GM06990 (cell line): ENCODE results near the gene POGZ.

Experiments
- DNase-seq: peaks from one replicate; pipeline ENCODE4 v3.0.0-alpha.2; 2011; ENCODE audit not compliant: insufficient read length; ENCODE audit errors: extremely low read depth
- H3K27me3 ChIP-seq: replicated peaks from 2 replicates; pipeline ENCODE4 v1.6.0; 2011; ENCODE audit warnings: low read length; ENCODE audit not compliant: control insufficient read depth, insufficient read depth
- H3K36me3 ChIP-seq: 2 replicates; pipeline ENCODE4 v1.5.1; 2011; ENCODE audit warnings: low read length; ENCODE audit not compliant: control insufficient read depth, insufficient read depth
- H3K4me3 ChIP-seq: replicated peaks from 2 replicates; pipeline ENCODE4 v1.5.1; 2011; ENCODE audit warnings: low read depth, mild to moderate bottlenecking, control low read depth, low read length
- CTCF ChIP-seq: IDR thresholded peaks from 2 replicates; pipeline ENCODE4 v1.5.1; 2011; ENCODE audit warnings: low read length, control low read depth, mild to moderate bottlenecking, inconsistent platforms; ENCODE audit not compliant: insufficient read depth, poor library complexity, severe bottlenecking

POGZ gene

DNA sequence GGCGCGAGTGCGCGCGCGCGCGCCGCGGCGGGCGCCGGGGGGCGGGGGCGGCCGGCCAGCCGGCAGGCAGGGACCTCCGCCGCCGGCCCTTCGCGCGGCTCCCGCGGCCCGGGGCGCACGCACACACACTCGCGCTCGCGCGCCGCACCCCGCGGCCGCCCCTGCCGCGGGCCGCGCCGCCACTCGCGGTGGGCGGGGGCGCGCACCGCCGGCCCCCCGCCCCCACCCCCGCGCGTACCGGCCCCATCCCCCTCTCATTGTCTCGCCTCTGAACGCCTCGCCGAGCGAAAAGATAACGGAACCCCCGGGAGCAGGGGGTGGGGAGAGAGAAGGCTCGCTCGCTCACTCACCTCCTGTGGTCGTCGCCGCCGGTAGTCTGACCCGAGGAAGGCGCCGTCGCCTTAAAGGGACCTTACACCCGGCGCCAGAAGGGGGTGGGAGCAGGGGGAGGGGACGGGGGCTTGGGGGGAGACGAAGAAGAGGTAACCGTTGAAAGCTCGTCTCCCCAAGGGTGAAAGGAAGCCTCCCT is 428 bp downstream of the POGZ start:
- peak overlapping the region; percentile 83 for H3K4me3 ChIP-seq
- DNase-seq, result peak; percentile 68

DNA sequence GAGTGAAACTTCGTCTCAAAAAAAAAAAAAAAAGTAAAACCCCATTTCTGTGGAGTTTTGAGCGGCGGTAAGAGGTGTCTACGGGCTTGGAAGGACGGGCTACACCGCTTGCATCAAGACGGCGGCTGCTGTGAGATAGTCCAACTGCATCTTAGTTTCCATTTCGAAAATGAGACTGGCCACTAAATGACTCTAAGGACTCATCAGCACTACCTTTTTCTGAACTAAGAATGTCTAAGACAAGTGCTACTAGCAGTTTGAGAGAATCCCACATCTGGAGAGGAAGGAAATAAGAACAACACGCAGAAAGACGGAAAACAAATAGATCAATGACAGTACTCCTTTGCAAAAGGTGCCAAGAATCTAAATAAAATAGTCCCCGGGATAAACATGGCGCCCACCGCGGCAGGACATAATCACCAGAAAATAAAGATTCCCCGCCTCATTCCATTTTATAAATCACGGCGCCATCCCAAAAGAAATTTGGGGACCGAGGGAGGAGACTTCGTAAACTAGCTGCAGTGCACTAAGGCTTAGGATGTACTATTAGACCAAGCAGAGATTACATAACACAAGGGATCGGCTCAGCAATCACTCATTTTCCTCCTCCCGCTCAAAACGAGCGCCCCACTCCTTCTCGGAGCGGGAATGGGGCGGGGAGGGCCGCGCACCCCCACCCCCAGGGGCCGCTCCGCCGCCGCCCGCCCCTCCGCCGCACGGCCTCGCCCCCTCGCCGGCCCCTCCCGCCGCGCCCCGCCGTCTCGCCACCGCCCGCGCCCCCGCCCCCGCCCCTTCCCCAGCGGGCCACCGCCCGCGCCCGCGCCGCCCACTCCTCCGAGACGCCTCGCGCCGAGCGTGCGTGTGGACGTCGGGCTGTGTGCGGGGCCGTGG is 1.1 kb downstream of the POGZ start:
- TF ChIP-seq CTCF, result no peak
- Histone ChIP-seq H3K4me3 (peak overlapping the region; percentile 83), H3K27me3 (no peaks in the 10 kb centered on the region), H3K36me3 (no peaks in the 10 kb centered on the region; the same call in 1 of the 2 replicates)
- peak; percentile 70 for DNase-seq

More for the DNA sequence above, 428 bp downstream of the POGZ start:
- Histone ChIP-seq H3K36me3 (no peaks in the 10 kb centered on the region; the same call in 1 of the 2 replicates), H3K27me3 (no peaks in the 10 kb centered on the region)
- TF ChIP-seq CTCF, result no peak

DNA sequence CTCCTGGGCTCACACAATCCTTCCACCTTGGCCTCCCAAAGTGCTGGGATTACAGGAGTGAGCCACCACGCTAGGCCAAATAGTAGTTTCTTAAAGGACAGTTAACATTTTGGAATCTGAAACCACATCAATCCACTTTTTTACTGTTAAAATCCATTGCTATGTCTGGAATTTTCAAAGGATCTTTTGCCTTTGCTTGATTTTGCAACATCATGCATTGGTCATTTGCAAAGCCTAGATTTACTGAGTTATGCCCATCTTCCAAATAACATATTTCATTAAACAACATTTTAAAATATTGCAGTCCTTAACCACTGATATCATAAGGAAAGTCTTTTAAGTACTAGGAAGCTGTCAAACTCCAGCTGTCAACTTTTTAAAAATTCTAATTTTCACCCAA is 3.3 kb downstream of the POGZ start:
- no peaks in the 10 kb centered on the region; the same call in 1 of the 2 replicates for H3K36me3 ChIP-seq
- TF ChIP-seq CTCF, result no peak
- DNase-seq, result no peak
- no peak overlapping the region for H3K4me3 ChIP-seq
- no peaks in the 10 kb centered on the region for H3K27me3 ChIP-seq

DNA sequence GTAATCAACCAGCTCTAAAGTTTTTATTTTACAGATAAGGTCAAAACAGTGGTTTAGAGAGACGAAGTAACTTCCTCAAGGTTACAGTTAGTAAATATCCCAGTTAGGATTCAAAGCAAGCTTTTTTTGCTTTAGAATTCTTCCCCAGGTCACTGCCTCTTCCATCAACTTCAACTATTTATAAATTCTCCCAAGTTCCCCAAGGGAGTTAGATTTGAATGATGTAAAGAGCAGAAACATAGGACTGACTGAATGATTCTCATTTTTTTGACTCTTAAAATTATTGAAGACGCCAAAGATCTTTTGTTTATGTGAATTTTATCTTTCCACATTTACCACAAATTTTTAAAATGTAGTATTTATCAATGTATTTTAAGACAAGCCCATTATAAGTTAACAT is 4.1 kb downstream of the POGZ start:
- no peak for TF ChIP-seq CTCF
- DNase-seq, result no peak

DNA sequence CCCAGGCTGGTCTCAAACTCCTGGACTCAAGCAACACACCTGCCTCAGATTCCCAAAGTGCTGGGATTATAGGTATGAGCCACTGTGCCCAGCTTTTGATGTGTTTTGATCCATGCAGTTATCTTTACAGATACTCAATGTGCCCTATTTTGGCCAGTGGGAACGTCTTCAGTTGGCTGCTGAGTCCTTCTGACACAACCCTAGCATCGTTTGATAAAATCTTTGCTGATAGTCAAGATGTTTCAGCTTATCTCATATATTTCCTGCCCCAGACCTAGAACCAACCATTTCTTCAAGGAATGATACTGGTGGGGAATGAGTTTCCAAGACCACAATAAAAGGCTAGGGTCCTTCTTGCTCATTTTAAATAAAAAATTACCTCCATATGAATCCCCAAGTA is 11.6 kb downstream of the POGZ start:
- H3K4me3 ChIP-seq, result no peak overlapping the region
- DNase-seq, result no peak
- H3K36me3 ChIP-seq, result no peaks in the 10 kb centered on the region
- TF ChIP-seq CTCF, result no peak
- no peaks in the 10 kb centered on the region for H3K27me3 ChIP-seq

More for the DNA sequence above, 4.1 kb downstream of the POGZ start:
- Histone ChIP-seq H3K4me3 (no peak overlapping the region), H3K27me3 (no peaks in the 10 kb centered on the region), H3K36me3 (no peaks in the 10 kb centered on the region; the same call in 1 of the 2 replicates)
